Activated naive CD4-positive, alpha-beta T cell treated with anti-CD3 and anti-CD28 coated beads, Interleukin-2, amount 50 U/mL, for 24 hours (primary cell): ENCODE results near the gene ZRANB1.

Experiments used
- H3K27ac Mint-ChIP-seq: one replicate; pipeline ENCODE4 v1.8.0; 2021; ENCODE audit warnings: mild to moderate bottlenecking, mixed read lengths
- H3K27me3 Mint-ChIP-seq: one replicate; pipeline ENCODE4 v1.8.0; 2021; ENCODE audit warnings: mixed read lengths
- H3K36me3 Mint-ChIP-seq: one replicate; pipeline ENCODE4 v1.8.0; 2021; ENCODE audit warnings: mixed read lengths
- H3K4me1 Mint-ChIP-seq: one replicate; pipeline ENCODE4 v1.8.0; 2021; ENCODE audit warnings: mixed read lengths
- H3K4me3 Mint-ChIP-seq: one replicate; pipeline ENCODE4 v1.8.0; 2021; ENCODE audit warnings: mild to moderate bottlenecking, mixed read lengths
- H3K9me3 Mint-ChIP-seq: one replicate; pipeline ENCODE4 v1.8.0; 2021; ENCODE audit warnings: mixed read lengths

Gene ZRANB1

GRCh38 chr10:124916098-124916584 is 25.8 kb upstream of the ZRANB1 start:
- H3K36me3 Mint-ChIP-seq: no peaks in the 10 kb centered on the region
- no peaks in the 10 kb centered on the region for H3K9me3 Mint-ChIP-seq
- peaks cover 4% of the 10 kb centered on the region for H3K27me3 Mint-ChIP-seq
- peak overlapping the region; percentile 97 for H3K27ac Mint-ChIP-seq
- H3K4me1 Mint-ChIP-seq: peaks cover 51% of the 10 kb centered on the region
- peak overlapping the region; percentile 97 for H3K4me3 Mint-ChIP-seq

DNA sequence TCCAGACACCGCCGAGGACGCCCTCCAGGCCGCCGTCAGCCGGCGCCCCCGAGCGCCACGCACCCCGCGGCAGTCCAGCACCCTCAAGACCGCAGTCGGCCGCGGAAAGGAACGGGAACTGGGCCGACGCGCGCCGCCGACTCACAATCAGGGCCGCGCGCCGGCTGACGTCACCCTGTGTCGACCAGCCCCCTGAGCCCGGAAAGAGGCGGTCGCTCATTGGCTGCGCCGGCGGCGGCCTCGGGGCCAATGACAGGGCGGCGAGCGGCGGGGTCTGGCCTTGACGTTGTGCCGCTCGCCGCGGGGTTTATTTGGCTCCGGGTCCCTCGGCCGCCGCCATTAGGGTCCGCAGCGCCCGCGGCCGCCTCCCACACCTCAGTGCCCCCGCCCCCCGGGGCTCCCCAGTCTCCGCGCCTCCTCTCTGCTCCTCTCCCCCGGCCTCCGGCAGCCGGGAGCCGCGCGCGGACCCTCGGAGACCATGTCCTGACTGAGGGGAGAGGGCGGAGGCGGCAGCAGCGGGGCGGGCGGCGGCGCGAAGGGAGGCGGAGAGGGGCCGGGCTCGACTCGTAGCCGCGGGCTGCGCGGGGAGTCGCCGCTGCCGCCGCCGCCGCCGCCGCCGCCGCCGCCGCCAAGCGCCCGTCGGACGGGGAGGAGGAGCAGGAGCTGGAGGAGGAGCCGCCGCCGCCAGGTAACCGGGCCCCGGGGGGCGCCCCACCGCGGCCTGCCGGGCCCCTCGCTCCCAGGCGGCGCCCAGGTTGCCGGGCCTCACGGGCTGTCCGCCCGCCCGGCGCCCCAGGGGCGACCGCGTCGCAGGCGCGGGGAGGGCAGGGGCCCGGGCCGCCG is 25.1 kb upstream of the ZRANB1 start:
- Mint-ChIP-seq H3K4me3 (peak overlapping the region; percentile 97), H3K9me3 (no peaks in the 10 kb centered on the region), H3K27ac (peak overlapping the region; percentile 97)

DNA sequence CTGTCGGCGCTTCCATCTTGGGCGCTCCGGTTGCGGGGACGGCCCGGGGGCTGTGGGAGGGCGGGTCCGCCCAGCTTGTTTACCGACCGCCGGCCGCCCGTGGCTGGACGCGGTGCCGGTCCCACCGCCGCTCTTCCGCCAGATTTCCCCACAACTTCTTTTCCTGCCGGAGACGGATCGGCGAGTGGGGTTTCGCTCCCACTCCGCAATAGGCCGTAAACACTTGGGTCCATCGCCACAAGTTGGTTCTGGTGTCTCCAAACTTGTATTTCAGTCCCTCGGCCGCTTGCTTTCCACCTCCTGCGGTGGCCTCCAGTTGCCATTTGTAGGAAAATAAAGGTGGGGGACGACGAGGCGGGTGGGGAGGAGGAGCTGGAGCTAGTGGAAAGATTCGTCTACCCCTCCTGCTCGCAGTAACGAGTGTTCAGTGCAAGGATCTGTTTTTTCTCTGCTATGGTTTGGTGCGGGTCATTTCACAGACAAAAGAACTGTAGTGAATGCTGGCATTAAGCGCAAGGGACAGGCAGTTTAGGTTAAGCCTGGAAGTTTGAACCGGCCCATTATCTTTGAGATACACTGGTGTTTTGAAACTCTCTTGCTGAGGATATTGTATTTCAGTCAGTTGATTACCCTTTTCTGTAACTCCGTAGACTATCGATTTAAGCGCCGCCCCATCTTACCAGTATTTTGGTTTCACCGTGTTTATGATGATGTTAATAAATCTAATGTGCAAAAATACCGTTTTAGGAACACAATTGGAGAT is 24.3 kb upstream of the ZRANB1 start:
- Mint-ChIP-seq H3K36me3 (no peaks in the 10 kb centered on the region), H3K4me3 (peak overlapping the region; percentile 95), H3K27ac (peak overlapping the region; percentile 99), H3K4me1 (peaks cover 42% of the 10 kb centered on the region), H3K9me3 (no peaks in the 10 kb centered on the region), H3K27me3 (no peaks in the 10 kb centered on the region)

More for the DNA sequence above, 25.1 kb upstream of the ZRANB1 start:
- Mint-ChIP-seq H3K4me1 (peaks cover 48% of the 10 kb centered on the region), H3K27me3 (no peaks in the 10 kb centered on the region), H3K36me3 (no peaks in the 10 kb centered on the region)

- Mint-ChIP-seq H3K9me3 (no peaks in the 10 kb centered on the region), H3K27ac (peak overlapping the region; percentile 99), H3K4me1 (peaks cover 40% of the 10 kb centered on the region), H3K27me3 (no peaks in the 10 kb centered on the region), H3K36me3 (no peaks in the 10 kb centered on the region), H3K4me3 (peak overlapping the region; percentile 95)
Observed at GRCh38 chr10:124918191-124918830, 23.6 kb upstream of the ZRANB1 start.

GRCh38 chr10:124918906-124919305 is 23.0 kb upstream of the ZRANB1 start:
- peak overlapping the region; percentile 95 for H3K4me3 Mint-ChIP-seq
- H3K9me3 Mint-ChIP-seq: no peaks in the 10 kb centered on the region
- H3K4me1 Mint-ChIP-seq: peaks cover 40% of the 10 kb centered on the region
- no peak overlapping the region for H3K27ac Mint-ChIP-seq
- no peaks in the 10 kb centered on the region for H3K36me3 Mint-ChIP-seq
- no peaks in the 10 kb centered on the region for H3K27me3 Mint-ChIP-seq

- Mint-ChIP-seq H3K9me3 (no peaks in the 10 kb centered on the region), H3K4me3 (no peak overlapping the region), H3K36me3 (peaks cover 2% of the 10 kb centered on the region), H3K27ac (no peak overlapping the region), H3K4me1 (peaks cover 48% of the 10 kb centered on the region), H3K27me3 (no peaks in the 10 kb centered on the region)
Observed at GRCh38 chr10:124921261-124921660, 20.7 kb upstream of the ZRANB1 start.

DNA sequence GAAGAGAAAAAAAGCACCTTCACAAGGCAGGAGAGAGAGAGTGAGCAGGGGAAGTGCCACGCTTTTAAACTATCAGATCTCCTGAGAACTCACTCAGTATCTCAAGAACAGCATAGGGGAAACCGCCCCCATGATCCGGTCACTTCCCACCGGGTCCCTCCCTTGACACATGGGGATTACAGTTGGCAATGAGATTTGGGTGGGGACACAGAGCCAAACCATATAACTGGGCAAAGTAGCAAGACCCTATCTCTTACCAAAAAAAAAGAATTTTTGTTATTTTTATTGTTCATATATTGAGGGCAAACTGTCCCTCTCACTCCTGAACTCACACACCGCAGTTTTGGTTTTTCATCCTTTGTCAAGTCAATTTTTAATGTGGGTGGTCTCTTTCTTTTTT is 18.2 kb upstream of the ZRANB1 start:
- H3K9me3 Mint-ChIP-seq: no peaks in the 10 kb centered on the region
- H3K4me1 Mint-ChIP-seq: peaks cover 49% of the 10 kb centered on the region
- no peaks in the 10 kb centered on the region for H3K27me3 Mint-ChIP-seq
- no peak overlapping the region for H3K4me3 Mint-ChIP-seq
- peaks cover 4% of the 10 kb centered on the region for H3K36me3 Mint-ChIP-seq
- H3K27ac Mint-ChIP-seq: no peak overlapping the region

GRCh38 chr10:124926548-124926947 is 15.4 kb upstream of the ZRANB1 start:
- Mint-ChIP-seq H3K9me3 (no peaks in the 10 kb centered on the region), H3K4me1 (peaks cover 33% of the 10 kb centered on the region), H3K27me3 (no peaks in the 10 kb centered on the region), H3K36me3 (peaks cover 4% of the 10 kb centered on the region), H3K27ac (no peak overlapping the region), H3K4me3 (no peak overlapping the region)

GRCh38 chr10:124928087-124928486 is 13.8 kb upstream of the ZRANB1 start:
- peaks cover 4% of the 10 kb centered on the region for H3K36me3 Mint-ChIP-seq
- no peak overlapping the region for H3K27ac Mint-ChIP-seq
- H3K4me1 Mint-ChIP-seq: peaks cover 37% of the 10 kb centered on the region
- H3K27me3 Mint-ChIP-seq: no peaks in the 10 kb centered on the region
- H3K4me3 Mint-ChIP-seq: no peak overlapping the region
- no peaks in the 10 kb centered on the region for H3K9me3 Mint-ChIP-seq

DNA sequence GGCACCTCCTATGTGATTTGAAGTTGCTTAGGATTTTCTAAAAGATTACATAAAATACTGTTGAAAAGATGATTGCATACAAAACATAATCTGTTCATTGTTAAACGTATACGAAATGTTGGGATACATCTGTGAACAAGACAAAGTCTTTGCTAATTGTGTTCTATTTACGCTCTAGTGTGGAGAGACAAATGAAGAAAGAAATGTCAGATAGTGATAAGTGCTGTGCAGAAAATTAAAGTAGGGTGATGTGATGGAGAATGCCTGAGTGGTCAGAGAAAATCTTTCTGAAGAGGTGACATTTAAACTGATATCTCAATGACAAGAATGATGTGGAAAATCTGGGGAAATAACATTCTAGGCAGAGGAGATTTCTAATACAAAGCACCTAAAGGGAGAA is 13.4 kb upstream of the ZRANB1 start:
- Mint-ChIP-seq H3K36me3 (peaks cover 5% of the 10 kb centered on the region), H3K4me3 (no peak overlapping the region), H3K4me1 (peaks cover 39% of the 10 kb centered on the region), H3K9me3 (no peaks in the 10 kb centered on the region), H3K27me3 (no peaks in the 10 kb centered on the region), H3K27ac (no peak overlapping the region)

GRCh38 chr10:124935946-124936345 is 6.0 kb upstream of the ZRANB1 start:
- Mint-ChIP-seq H3K4me1 (peaks cover 53% of the 10 kb centered on the region), H3K9me3 (no peaks in the 10 kb centered on the region), H3K27ac (peak overlapping the region; percentile 0), H3K27me3 (no peaks in the 10 kb centered on the region), H3K36me3 (peaks cover 7% of the 10 kb centered on the region), H3K4me3 (no peak overlapping the region)

GRCh38 chr10:124936813-124937212 is 5.1 kb upstream of the ZRANB1 start:
- no peaks in the 10 kb centered on the region for H3K9me3 Mint-ChIP-seq
- peaks cover 56% of the 10 kb centered on the region for H3K4me1 Mint-ChIP-seq
- no peak overlapping the region for H3K27ac Mint-ChIP-seq
- H3K27me3 Mint-ChIP-seq: no peaks in the 10 kb centered on the region
- peaks cover 7% of the 10 kb centered on the region for H3K36me3 Mint-ChIP-seq
- no peak overlapping the region for H3K4me3 Mint-ChIP-seq

DNA sequence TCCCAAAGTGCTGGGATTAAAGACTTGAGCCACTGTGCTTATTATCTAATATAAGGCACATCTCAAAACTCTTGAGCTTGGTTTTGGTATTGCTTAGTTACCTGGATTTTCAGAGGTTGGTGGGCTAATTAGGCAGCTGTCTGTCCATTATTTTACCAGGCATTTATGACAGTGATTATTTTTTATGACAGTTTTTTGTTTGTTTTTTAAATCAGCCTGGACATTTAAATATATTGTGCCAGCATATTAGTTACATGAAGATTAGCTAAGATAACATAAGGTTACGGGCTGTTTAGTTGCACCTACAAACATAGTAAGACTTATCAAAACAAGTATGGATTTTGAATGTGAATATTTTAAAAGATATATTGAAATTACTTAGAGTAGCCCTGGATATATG is 2.6 kb upstream of the ZRANB1 start:
- H3K27ac Mint-ChIP-seq: no peak overlapping the region
- H3K9me3 Mint-ChIP-seq: no peaks in the 10 kb centered on the region
- H3K4me1 Mint-ChIP-seq: peaks cover 66% of the 10 kb centered on the region
- no peak overlapping the region for H3K4me3 Mint-ChIP-seq
- H3K27me3 Mint-ChIP-seq: no peaks in the 10 kb centered on the region
- peaks cover 11% of the 10 kb centered on the region for H3K36me3 Mint-ChIP-seq

- no peak overlapping the region for H3K4me3 Mint-ChIP-seq
- no peaks in the 10 kb centered on the region for H3K27me3 Mint-ChIP-seq
- peak overlapping the region; percentile 66 for H3K27ac Mint-ChIP-seq
- peaks cover 66% of the 10 kb centered on the region for H3K4me1 Mint-ChIP-seq
- peaks cover 8% of the 10 kb centered on the region for H3K36me3 Mint-ChIP-seq
- H3K9me3 Mint-ChIP-seq: no peaks in the 10 kb centered on the region
Observed at GRCh38 chr10:124942317-124943169, 620 bp downstream of the ZRANB1 start.
